Gastrocnemius medialis (tissue), 4 donors: ENCODE measurements around the gene RND2.

Experiments
- CTCF ChIP-seq, 5 experiments: fragments of 450-650 bp in 3 of 5; fragments of 200-600 bp in 2 of 5; sonication (generic) in 2 of 5; IDR thresholded peaks in 4 of 5; conservative IDR thresholded peaks in 1 of 5; 1 replicate in 4 of 5; 2 replicates in 1 of 5; pipeline ENCODE4 v1.5.1; 2016 to 2019; ENCODE audit warnings: antibody characterized with exemption in 5 of 5, mild to moderate bottlenecking in 3 of 5, moderate library complexity in 3 of 5
- POLR2A ChIP-seq, 2 donors: fragments of 450-650 bp; IDR thresholded peaks; one replicate each; pipeline ENCODE4 v1.6.1; 2017; ENCODE audit warnings: antibody characterized with exemption in 2 of 2, mild to moderate bottlenecking in 2 of 2, moderate library complexity in 2 of 2

GRCh38 chr17:43030137-43030767 is 5.2 kb downstream of the RND2 start:
- TF ChIP-seq CTCF (IDR thresholded peaks at IDR 0.05 in 4 of 5, conservative IDR thresholded peaks at IDR 0.05 in 1 of 5): no peak
- no peak for TF ChIP-seq POLR2A (IDR thresholded peaks at IDR 0.05)
